Measurements from ENCODE around the gene RPS6KA6.

DNA sequence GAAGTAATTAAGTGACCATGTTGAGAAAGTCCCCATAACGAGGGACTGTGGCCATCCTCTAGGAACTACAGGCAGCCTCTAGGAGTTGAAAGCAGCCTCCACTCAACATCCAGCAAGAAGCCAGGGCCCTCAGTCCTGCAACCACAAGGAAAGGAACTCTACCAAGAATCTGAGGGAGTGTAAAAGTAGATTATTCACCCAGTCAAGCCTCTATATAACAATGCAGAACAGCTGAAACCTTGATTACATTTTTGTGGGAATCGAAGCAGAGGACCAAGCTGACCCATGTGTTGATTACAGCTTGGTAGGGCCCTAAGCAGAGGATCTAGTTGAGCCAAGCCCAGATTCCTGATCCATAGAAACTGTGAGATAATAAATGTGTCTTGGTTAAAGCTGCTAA lies 17.1 kb downstream of the RPS6KA6 start:
- TF ChIP-seq CTCF (IDR thresholded peaks at IDR 0.05; ENCODE audit: poor library complexity) (no peak), EZH2 (IDR thresholded peaks at IDR 0.05; ENCODE audit: borderline replicate concordance) (no peak), EZH2phosphoT487 (IDR thresholded peaks at IDR 0.05; ENCODE audit: low read depth, severe bottlenecking, unreplicated experiment) (no peak)

Measured in hepatocyte (in vitro differentiated cells).